SK-N-SH treated with all-trans-retinoic acid at 6 μM for 48 hours (cell line): ENCODE measurements around the gene PRF1.

Source experiments
- RARB ChIP-seq: fragments of 250-450 bp; sonication (Bioruptor Pico); IDR thresholded peaks from 2 replicates; pipeline ENCODE4 v1.8.0; 2021; ENCODE audit warnings: mild to moderate bottlenecking, moderate library complexity
- ZFP3 ChIP-seq: fragments of 250-450 bp; sonication (Bioruptor Pico); IDR thresholded peaks from 2 replicates; pipeline ENCODE4 v1.5.0; 2020; ENCODE audit warnings: mild to moderate bottlenecking, moderate library complexity

- TF ChIP-seq RARB (CRISPR knock-in tag) (no peak), ZFP3 (CRISPR knock-in tag) (no peak)
Observed at GRCh38 chr10:70604106-70604505, 1.6 kb upstream of the PRF1 start.
